Right lobe of liver (tissue), 6 donors: ENCODE measurements around the gene GAREM1. TPM values are rescaled to one million over a fixed set of nuclear protein-coding genes. Genes with fewer than 3 reads are reported as not detected.

Experiments
- ATAC-seq, 4 donors: fragments of 200-7000 bp; cut with Tn5 transposase; one replicate each; pipeline ENCODE4 v1.9.1; 2020; ENCODE audit warnings: mild to moderate bottlenecking in 4 of 4, moderate library complexity in 4 of 4
- DNase-seq, 3 donors: peaks; one replicate each; pipeline ENCODE4 v3.0.0-alpha.2; 2020
- H3K27ac ChIP-seq, 3 donors: fragments of 200-600 bp; one replicate each; pipeline ENCODE4 v1.8.0; 2022
- H3K27me3 ChIP-seq, 2 donors: fragments of 200-600 bp; one replicate each; pipeline ENCODE4 v1.8.0; 2022
- H3K36me3 ChIP-seq, 4 donors: fragments of 200-600 bp; sonication (generic) in 1 of 4; one replicate each; pipeline versions ENCODE4 v1.5.1 to v1.8.0; 2017 to 2022; ENCODE audit warnings: control low read depth in 1 of 4
- H3K4me1 ChIP-seq, 4 donors: fragments of 200-600 bp; sonication (generic) in 1 of 4; one replicate each; pipeline versions ENCODE4 v1.5.1 to v1.8.0; 2017 to 2022; ENCODE audit warnings: control low read depth in 1 of 4
- H3K4me3 ChIP-seq, 3 donors: fragments of 200-600 bp; one replicate each; pipeline ENCODE4 v1.8.0; 2022
- H3K9me3 ChIP-seq, 4 donors: fragments of 200-600 bp; sonication (generic) in 1 of 4; one replicate each; pipeline versions ENCODE4 v1.5.1 to v1.8.0; 2017 to 2022; ENCODE audit warnings: control low read depth in 1 of 4
- CTCF ChIP-seq, 4 donors: fragments of 200-600 bp in 3 of 4; fragments of 450-650 bp in 1 of 4; IDR thresholded peaks; one replicate each; pipeline versions ENCODE4 v1.5.1 to v1.8.0; 2016 to 2022; ENCODE audit warnings: antibody characterized with exemption in 4 of 4, mild to moderate bottlenecking in 2 of 4
- POLR2A ChIP-seq: fragments of 450-650 bp; IDR thresholded peaks from one replicate; pipeline ENCODE4 v1.6.1; 2017; ENCODE audit warnings: antibody characterized with exemption, mild to moderate bottlenecking
- WGBS: methylation state at CpG from one replicate; pipeline ENCODE4 v1.1.6; 2018; ENCODE audit warnings: low coverage, low lambda C conversion rate; ENCODE audit not compliant: insufficient coverage; ENCODE audit errors: missing lambda C conversion rate; 5-methylcytosine and 5-hydroxymethylcytosine counted together
- intact Hi-C, 2 donors: fragments of 100-400 bp; cut with DNase I; formaldehyde crosslinking; loops; one replicate each; pipeline versions ENCODE4 v1.11.2 to v1.14.1; 2022
- total RNA-seq, 6 experiments: library from RNA; depleted of rRNA in 2 of 6; stranded (reverse); fragments of >200 nt in 2 of 6; fragmentation: NEBNext Ultra II Directional in 3 of 6; extraction: Animal tissue kit (Norgen Biotek cat#: 25700) in 3 of 6; gene quantifications; one replicate each; pipeline versions ENCODE4 v1.1.0 to v1.2.4, GENCODE V29; 2016 to 2023
- donor health status: DM: no; HTN: yes; CAD: no.
- donor health status: DM: no; HTN: no; CAD: no.
- donor health status: DM: no; HTN: no; CAD: no.
- donor health status: DM: no; HTN: yes; CAD: no.
- donor health status: DM: no; HTN: yes; CAD: no.

The GAREM1 gene
- total RNA-seq, 6 experiments from 2014 or later: 5.5 to 11.3 (median 6.6) TPM

DNA sequence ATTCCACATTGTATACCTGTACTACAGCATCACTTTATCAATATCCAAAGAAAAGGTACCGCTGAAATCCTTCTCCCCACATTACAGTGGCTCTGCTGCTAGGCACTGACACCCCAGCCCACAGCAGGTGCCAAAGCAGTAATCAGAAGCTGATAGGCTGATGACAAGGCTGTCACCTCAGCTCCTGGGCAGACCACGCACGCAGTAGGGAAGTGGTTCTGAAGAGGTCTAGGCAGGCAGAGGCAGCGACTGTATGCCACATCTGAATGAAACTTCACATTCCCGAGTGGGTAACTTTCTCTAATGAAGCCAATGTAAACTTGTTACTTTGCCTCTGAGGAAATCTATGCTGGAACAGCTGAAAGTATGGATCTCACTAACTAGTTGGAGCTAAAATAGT, 167.9 kb downstream of the GAREM1 start:
- TF ChIP-seq POLR2A (no peak), CTCF (IDR thresholded peaks at IDR 0.05) (no peak)
- intact Hi-C loops: no loop called here
- Histone ChIP-seq H3K9me3 (no peaks in the 10 kb centered on the region), H3K4me3 (no peak overlapping the region), H3K27ac (no peak overlapping the region), H3K27me3 (no peaks in the 10 kb centered on the region), H3K36me3 (no peaks in the 10 kb centered on the region), H3K4me1 (peaks cover 0 to 6% (median 2%) of the 10 kb centered on the region in 4 donors)
- 100% methylated on average over 1 of the region's 5 CpGs for WGBS
- DNase-seq (no peak), ATAC-seq (no peak)

DNA sequence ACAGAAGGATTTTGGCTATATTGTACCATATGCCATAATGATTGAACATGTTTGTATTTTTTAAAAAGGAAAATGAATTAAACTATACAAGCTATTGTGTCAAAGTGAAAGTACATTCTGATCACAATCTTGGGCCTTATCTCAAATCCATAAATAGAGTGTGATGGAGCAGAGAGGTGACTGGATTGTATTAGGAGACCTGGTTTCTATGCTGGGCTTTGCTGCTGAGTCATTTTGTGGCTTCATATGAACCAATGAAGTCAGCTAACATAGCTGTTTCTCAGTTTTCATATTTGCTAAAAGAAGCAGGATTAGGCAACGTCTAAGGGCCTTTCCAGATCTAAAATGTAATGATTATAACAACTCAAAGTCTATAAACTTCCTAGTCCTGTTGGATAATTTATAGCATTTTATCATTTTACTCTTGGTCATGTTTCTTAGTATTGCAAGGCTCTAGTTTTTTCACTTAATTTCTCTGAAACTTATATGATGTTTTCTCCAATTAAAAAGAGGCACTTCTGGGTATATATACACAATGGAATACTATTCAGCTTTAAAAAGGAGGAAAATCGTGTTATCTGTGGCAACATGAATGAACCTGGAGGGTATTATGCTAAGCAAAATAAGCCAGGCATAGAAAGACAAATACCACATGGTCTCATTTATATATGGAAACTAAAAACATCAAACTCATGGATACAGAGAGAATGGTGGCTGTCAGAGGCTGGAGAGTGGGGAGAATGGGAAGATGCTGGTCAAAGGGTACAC, 168.5 kb downstream of the GAREM1 start:
- H3K27me3 ChIP-seq: no peaks in the 10 kb centered on the region
- no peak for DNase-seq
- H3K27ac ChIP-seq: no peak overlapping the region
- WGBS: 51% methylated on average over 2 of the region's 2 CpGs
- H3K9me3 ChIP-seq: no peaks in the 10 kb centered on the region
- peaks cover 0 to 8% (median 2%) of the 10 kb centered on the region in 4 donors for H3K4me1 ChIP-seq
- intact Hi-C loops: no loop called here
- ATAC-seq: peak in 3 of 4 donors; percentile 36 to 83 (median 60)
- no peak for TF ChIP-seq POLR2A
- TF ChIP-seq CTCF (IDR thresholded peaks at IDR 0.05): no peak
- no peaks in the 10 kb centered on the region for H3K36me3 ChIP-seq
- no peak overlapping the region for H3K4me3 ChIP-seq

GRCh38 chr18:32301361-32301760, 169.3 kb downstream of the GAREM1 start:
- Histone ChIP-seq H3K36me3 (no peaks in the 10 kb centered on the region), H3K9me3 (no peaks in the 10 kb centered on the region), H3K4me3 (no peak overlapping the region), H3K27ac (no peak overlapping the region), H3K4me1 (peaks cover 0 to 8% (median 2%) of the 10 kb centered on the region in 4 donors), H3K27me3 (no peaks in the 10 kb centered on the region)
- ATAC-seq (no peak), DNase-seq (no peak)
- 86% methylated on average over 4 of the region's 4 CpGs for WGBS
- intact Hi-C loops: no loop called here
- TF ChIP-seq POLR2A (no peak), CTCF (IDR thresholded peaks at IDR 0.05) (no peak)

- Histone ChIP-seq H3K9me3 (no peaks in the 10 kb centered on the region), H3K4me1 (peaks cover 0 to 8% (median 2%) of the 10 kb centered on the region in 4 donors), H3K27ac (no peak overlapping the region), H3K4me3 (no peak overlapping the region), H3K27me3 (no peaks in the 10 kb centered on the region), H3K36me3 (no peaks in the 10 kb centered on the region)
- intact Hi-C loops: no loop called here
- WGBS: 63% methylated on average over 5 of the region's 5 CpGs
- no peak for TF ChIP-seq POLR2A
- no peak for TF ChIP-seq CTCF (IDR thresholded peaks at IDR 0.05)
- no peak for ATAC-seq
- no peak for DNase-seq
Observed at GRCh38 chr18:32300914-32301313, 169.8 kb downstream of the GAREM1 start.
